Measurements from ENCODE around the gene B3GALT4. TPM values are rescaled to one million over a fixed set of nuclear protein-coding genes. Genes with fewer than 3 reads are reported as not detected.

B3GALT4 gene
- polyA plus RNA-seq, 4 donors, result 4.1 to 5.2 (median 4.9) TPM

Other genes starting within 250 kb of the B3GALT4 start
- gene HLA-DPA1, start 203.5 kb upstream of the B3GALT4 start, polyA plus RNA-seq (ENCODE audit: insufficient read length in 4 of 4), result 10 to 100 TPM; 16.8 to 39.8 (median 19.2) TPM
- gene HLA-DPB1, start 201.1 kb upstream of the B3GALT4 start, polyA plus RNA-seq (ENCODE audit: insufficient read length in 4 of 4), result 10 to 100 TPM; 17.5 to 24.7 (median 21.9) TPM
- 1 to 10 TPM; 4.1 to 6.6 (median 5.6) TPM for gene COL11A2, start 84.7 kb upstream of the B3GALT4 start, polyA plus RNA-seq (ENCODE audit: insufficient read length in 4 of 4)
- 10 to 100 TPM; 49.6 to 67.6 (median 57.0) TPM for gene RXRB, start 76.5 kb upstream of the B3GALT4 start, polyA plus RNA-seq (ENCODE audit: insufficient read length in 4 of 4)
- 100 to 1,000 TPM; 105 to 127 (median 111) TPM for gene SLC39A7, start 76.3 kb upstream of the B3GALT4 start, polyA plus RNA-seq (ENCODE audit: insufficient read length in 4 of 4)
- 10 to 100 TPM; 25.3 to 31.0 (median 27.6) TPM for gene HSD17B8, start 72.5 kb upstream of the B3GALT4 start, polyA plus RNA-seq (ENCODE audit: insufficient read length in 4 of 4)
- 10 to 100 TPM; 51.7 to 73.1 (median 66.6) TPM for gene RING1, start 68.6 kb upstream of the B3GALT4 start, polyA plus RNA-seq (ENCODE audit: insufficient read length in 4 of 4)
- 10 to 100 TPM; 59.5 to 98.7 (median 77.5) TPM for gene VPS52, start 5.2 kb upstream of the B3GALT4 start, polyA plus RNA-seq (ENCODE audit: insufficient read length in 4 of 4)
- 1,000 to 10,000 TPM; 2,825 to 3,624 (median 3,323) TPM for gene RPS18, start 5.0 kb upstream of the B3GALT4 start, polyA plus RNA-seq (ENCODE audit: insufficient read length in 4 of 4)
- 10 to 100 TPM; 58.6 to 81.8 (median 73.0) TPM for gene WDR46, start 12.1 kb downstream of the B3GALT4 start, polyA plus RNA-seq (ENCODE audit: insufficient read length in 4 of 4)
- 10 to 100 TPM; 73.3 to 86.9 (median 74.2) TPM for gene PFDN6, start 12.5 kb downstream of the B3GALT4 start, polyA plus RNA-seq (ENCODE audit: insufficient read length in 4 of 4)
- 100 to 1,000 TPM in 2 of 4 donors, 10 to 100 TPM in 2; 93.2 to 150 (median 113) TPM for gene RGL2, start 21.8 kb downstream of the B3GALT4 start, polyA plus RNA-seq (ENCODE audit: insufficient read length in 4 of 4)
- 10 to 100 TPM; 29.8 to 53.6 (median 40.3) TPM for gene TAPBP, start 37.0 kb downstream of the B3GALT4 start, polyA plus RNA-seq (ENCODE audit: insufficient read length in 4 of 4)
- gene ZBTB22, start 40.6 kb downstream of the B3GALT4 start, polyA plus RNA-seq (ENCODE audit: insufficient read length in 4 of 4), result 10 to 100 TPM; 21.5 to 30.4 (median 27.2) TPM
- gene DAXX, start 45.8 kb downstream of the B3GALT4 start, polyA plus RNA-seq (ENCODE audit: insufficient read length in 4 of 4), result 10 to 100 TPM; 50.6 to 59.5 (median 54.8) TPM
- 10 to 100 TPM; 35.9 to 49.1 (median 43.3) TPM for gene KIFC1, start 114.7 kb downstream of the B3GALT4 start, polyA plus RNA-seq (ENCODE audit: insufficient read length in 4 of 4)
- 10 to 100 TPM; 59.1 to 87.0 (median 75.9) TPM for gene PHF1, start 133.9 kb downstream of the B3GALT4 start, polyA plus RNA-seq (ENCODE audit: insufficient read length in 4 of 4)
- gene CUTA, start 141.0 kb downstream of the B3GALT4 start, polyA plus RNA-seq (ENCODE audit: insufficient read length in 4 of 4), result 100 to 1,000 TPM; 218 to 288 (median 238) TPM
- gene SYNGAP1, start 142.9 kb downstream of the B3GALT4 start, polyA plus RNA-seq (ENCODE audit: insufficient read length in 4 of 4), result 10 to 100 TPM; 18.2 to 50.2 (median 37.3) TPM
- gene ZBTB9, start 177.5 kb downstream of the B3GALT4 start, polyA plus RNA-seq (ENCODE audit: insufficient read length in 4 of 4), result 10 to 100 TPM; 14.1 to 16.9 (median 14.6) TPM